Activated naive CD8-positive, alpha-beta T cell treated with anti-CD3 and anti-CD28 coated beads for 36 hours (primary cell): ENCODE results near the gene RNASEH1. TPM values are rescaled to one million over a fixed set of nuclear protein-coding genes. Genes with fewer than 3 reads are reported as not detected.
"Not testable (repeated sequence)": the region's sequence is repeated elsewhere in the genome, so short reads cannot be mapped to it uniquely, and the experiment has no call there.

Experiments
- DNase-seq: peaks from one replicate; pipeline ENCODE4 v3.0.0; 2021
- H3K27ac Mint-ChIP-seq: one replicate; pipeline ENCODE4 v1.8.0; 2022; ENCODE audit warnings: mild to moderate bottlenecking, moderate library complexity, mixed read lengths
- H3K27me3 Mint-ChIP-seq: one replicate; pipeline ENCODE4 v1.8.0; 2022; ENCODE audit warnings: mild to moderate bottlenecking, mixed read lengths
- H3K36me3 Mint-ChIP-seq: one replicate; pipeline ENCODE4 v1.8.0; 2021; ENCODE audit warnings: mild to moderate bottlenecking, mixed read lengths
- H3K4me1 Mint-ChIP-seq: one replicate; pipeline ENCODE4 v1.8.0; 2021; ENCODE audit warnings: mixed read lengths
- H3K4me3 Mint-ChIP-seq: one replicate; pipeline ENCODE4 v1.8.0; 2022; ENCODE audit warnings: mild to moderate bottlenecking, moderate library complexity, mixed read lengths
- H3K9me3 Mint-ChIP-seq: one replicate; pipeline ENCODE4 v1.8.0; 2022; ENCODE audit warnings: mixed read lengths
- total RNA-seq, 2 experiments: library from RNA; stranded (reverse); gene quantifications; one replicate each; pipeline ENCODE4 v1.2.3, GENCODE V29; 2021

RNASEH1 gene
- total RNA-seq, 2 experiments from 2014 or later, result 39.4 to 39.8 TPM

- Mint-ChIP-seq H3K4me3 (peak overlapping the region; percentile 32), H3K27ac (peak overlapping the region; percentile 67), H3K4me1 (peaks cover 52% of the 10 kb centered on the region), H3K36me3 (peaks cover 64% of the 10 kb centered on the region), H3K27me3 (no peaks in the 10 kb centered on the region), H3K9me3 (no peaks in the 10 kb centered on the region)
- DNase-seq, result no peak
These were observed 22.3 kb upstream of the RNASEH1 start for GRCh38 chr2:3580449-3580848.

GRCh38 chr2:3578987-3579386 is 20.9 kb upstream of the RNASEH1 start:
- Mint-ChIP-seq H3K27me3 (no peaks in the 10 kb centered on the region), H3K27ac (peak overlapping the region; percentile 13), H3K4me1 (peaks cover 50% of the 10 kb centered on the region), H3K36me3 (peaks cover 66% of the 10 kb centered on the region), H3K9me3 (no peaks in the 10 kb centered on the region), H3K4me3 (peak overlapping the region; percentile 97)
- DNase-seq, result no peak

GRCh38 chr2:3576263-3576630 is 18.1 kb upstream of the RNASEH1 start:
- not testable (repeated sequence) for DNase-seq, H3K9me3 Mint-ChIP-seq, H3K27me3 Mint-ChIP-seq
- Mint-ChIP-seq H3K27ac (peak overlapping the region; percentile 96), H3K4me3 (peak overlapping the region; percentile 97), H3K36me3 (peaks cover 57% of the 10 kb centered on the region), H3K4me1 (peaks cover 46% of the 10 kb centered on the region)

DNA sequence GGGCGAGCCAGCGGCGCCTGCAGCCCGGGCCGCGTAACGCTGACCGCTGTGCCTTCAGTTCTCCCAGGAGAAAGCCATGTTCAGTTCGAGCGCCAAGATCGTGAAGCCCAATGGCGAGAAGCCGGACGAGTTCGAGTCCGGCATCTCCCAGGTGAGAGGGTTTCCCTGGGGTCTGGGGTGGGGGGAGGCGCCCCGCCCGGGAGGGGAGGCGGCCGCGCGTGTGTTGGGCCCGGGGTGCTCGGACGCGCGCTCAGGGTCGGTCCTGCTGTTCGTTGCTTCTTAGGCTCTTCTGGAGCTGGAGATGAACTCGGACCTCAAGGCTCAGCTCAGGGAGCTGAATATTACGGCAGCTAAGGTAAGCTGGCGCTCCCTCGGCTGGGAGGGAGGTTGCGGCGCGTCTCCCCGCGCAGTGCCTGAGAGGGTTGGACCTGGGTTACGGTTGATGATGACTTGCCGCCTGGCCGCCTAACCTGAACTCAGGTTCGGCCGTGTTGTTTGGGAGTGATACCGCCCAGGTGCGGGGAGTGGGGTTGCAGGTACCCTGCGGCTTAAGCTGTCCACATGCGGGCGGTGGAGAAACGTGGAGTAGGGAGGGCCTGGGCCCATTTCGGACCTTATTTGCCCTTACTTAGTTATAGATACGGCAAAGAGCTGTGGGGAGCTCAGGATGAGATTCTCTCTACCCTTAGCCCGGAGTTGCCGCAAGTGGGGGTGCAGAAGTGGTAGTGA is 17.6 kb upstream of the RNASEH1 start:
- H3K27ac Mint-ChIP-seq, result peak overlapping the region; percentile 96
- peak; percentile 12 for DNase-seq
- no peaks in the 10 kb centered on the region for H3K27me3 Mint-ChIP-seq
- H3K4me1 Mint-ChIP-seq, result peaks cover 44% of the 10 kb centered on the region
- peak overlapping the region; percentile 97 for H3K4me3 Mint-ChIP-seq
- H3K36me3 Mint-ChIP-seq, result peaks cover 52% of the 10 kb centered on the region
- no peaks in the 10 kb centered on the region for H3K9me3 Mint-ChIP-seq

DNA sequence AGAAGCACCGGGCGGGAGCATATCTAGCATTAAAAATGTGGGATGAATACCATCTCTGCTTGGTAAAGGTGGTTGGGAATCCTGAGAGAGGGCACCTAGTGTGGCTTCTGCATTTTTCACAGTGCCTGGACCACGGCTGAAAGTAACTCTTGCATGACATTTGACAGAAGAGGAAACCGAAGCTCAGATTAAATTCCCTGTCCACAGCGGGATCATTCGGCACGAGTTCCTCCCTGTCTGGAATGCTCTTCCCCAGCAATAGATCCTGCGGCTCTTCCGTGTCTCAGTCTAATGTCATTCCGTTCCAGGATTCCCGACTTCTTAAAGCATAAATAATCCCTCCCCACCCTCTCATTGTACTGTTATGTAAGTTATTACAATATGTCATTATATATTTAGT is 16.0 kb upstream of the RNASEH1 start:
- no peaks in the 10 kb centered on the region for H3K9me3 Mint-ChIP-seq
- H3K4me1 Mint-ChIP-seq, result peaks cover 31% of the 10 kb centered on the region
- no peaks in the 10 kb centered on the region for H3K27me3 Mint-ChIP-seq
- H3K36me3 Mint-ChIP-seq, result peaks cover 38% of the 10 kb centered on the region
- H3K27ac Mint-ChIP-seq, result no peak overlapping the region
- no peak for DNase-seq
- peak overlapping the region; percentile 97 for H3K4me3 Mint-ChIP-seq

- Mint-ChIP-seq H3K36me3 (peaks cover 23% of the 10 kb centered on the region), H3K27ac (no peak overlapping the region), H3K9me3 (no peaks in the 10 kb centered on the region), H3K27me3 (no peaks in the 10 kb centered on the region), H3K4me3 (no peak overlapping the region), H3K4me1 (peaks cover 18% of the 10 kb centered on the region)
- no peak for DNase-seq
These were observed 14.5 kb upstream of the RNASEH1 start for GRCh38 chr2:3572620-3573019.

DNA sequence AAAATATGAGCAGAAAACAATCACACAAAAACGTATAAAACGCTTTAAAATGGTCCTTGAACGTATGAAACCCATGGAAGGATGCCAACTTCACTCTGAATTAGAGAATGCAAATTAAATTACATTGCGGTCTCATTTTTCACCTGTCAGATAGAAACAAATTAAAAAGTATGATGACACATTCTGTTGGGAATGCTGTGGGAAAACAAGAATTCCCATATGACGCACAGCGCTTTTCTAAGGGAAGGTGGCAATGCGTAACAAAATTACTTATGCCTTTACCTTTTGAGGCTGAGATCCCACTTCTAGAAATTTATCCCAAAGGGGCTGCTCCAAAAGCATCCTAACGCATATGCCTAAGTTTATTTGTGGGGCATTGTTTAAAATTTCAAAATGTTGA is 13.2 kb upstream of the RNASEH1 start:
- H3K36me3 Mint-ChIP-seq, result peaks cover 14% of the 10 kb centered on the region
- no peak for DNase-seq
- no peak overlapping the region for H3K4me3 Mint-ChIP-seq
- H3K9me3 Mint-ChIP-seq, result peaks cover 2% of the 10 kb centered on the region
- H3K4me1 Mint-ChIP-seq, result peaks cover 6% of the 10 kb centered on the region
- H3K27me3 Mint-ChIP-seq, result no peaks in the 10 kb centered on the region
- H3K27ac Mint-ChIP-seq, result no peak overlapping the region

DNA sequence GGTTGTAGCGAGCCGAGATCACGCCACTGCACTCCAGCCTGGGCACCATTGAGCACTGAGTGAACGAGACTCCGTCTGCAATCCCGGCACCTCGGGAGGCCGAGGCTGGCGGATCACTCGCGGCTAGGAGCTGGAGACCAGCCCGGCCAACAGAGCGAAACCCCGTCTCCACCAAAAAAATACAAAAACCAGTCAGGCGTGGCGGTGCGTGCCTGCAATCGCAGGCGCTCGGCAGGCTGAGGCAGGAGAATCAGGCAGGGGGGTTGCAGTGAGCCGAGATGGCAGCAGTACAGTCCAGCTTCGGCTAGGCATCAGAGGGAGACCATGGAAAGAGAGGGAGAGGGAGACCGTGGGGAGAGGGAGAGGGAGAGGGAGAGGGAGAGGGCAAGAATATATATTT is 11.5 kb upstream of the RNASEH1 start:
- not testable (repeated sequence) for H3K27ac Mint-ChIP-seq, H3K4me3 Mint-ChIP-seq, H3K36me3 Mint-ChIP-seq, H3K9me3 Mint-ChIP-seq, H3K27me3 Mint-ChIP-seq, DNase-seq, H3K4me1 Mint-ChIP-seq

DNA sequence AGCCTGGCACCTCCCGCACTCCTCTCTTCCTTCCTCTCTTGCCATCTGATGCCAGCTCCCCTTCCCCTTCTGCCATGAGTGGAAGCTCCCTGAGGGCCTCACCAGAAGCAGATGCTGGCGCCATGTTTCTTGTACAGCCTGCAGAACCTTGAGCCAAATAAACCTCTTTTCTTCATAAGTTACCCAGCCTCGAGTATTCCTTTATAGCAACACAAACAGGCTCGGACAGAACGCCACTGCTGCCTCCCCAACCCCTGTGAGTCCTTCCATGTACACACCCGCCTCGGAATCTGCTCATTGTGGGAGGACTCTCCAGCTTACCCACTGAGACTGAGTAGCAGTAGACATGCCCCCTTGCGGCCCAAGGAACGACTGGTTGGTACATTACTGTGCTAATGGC is 8.7 kb upstream of the RNASEH1 start:
- H3K4me3 Mint-ChIP-seq, result no peak overlapping the region
- no peak overlapping the region for H3K27ac Mint-ChIP-seq

GRCh38 chr2:3565117-3565516 is 7.0 kb upstream of the RNASEH1 start:
- Mint-ChIP-seq H3K4me1 (peaks cover 7% of the 10 kb centered on the region), H3K9me3 (peaks cover 2% of the 10 kb centered on the region), H3K36me3 (peaks cover 14% of the 10 kb centered on the region), H3K4me3 (no peak overlapping the region), H3K27me3 (no peaks in the 10 kb centered on the region), H3K27ac (no peak overlapping the region)
- no peak for DNase-seq

More for the DNA sequence above, 8.7 kb upstream of the RNASEH1 start:
- Mint-ChIP-seq H3K27me3 (no peaks in the 10 kb centered on the region), H3K9me3 (peaks cover 2% of the 10 kb centered on the region), H3K36me3 (peaks cover 10% of the 10 kb centered on the region), H3K4me1 (peaks cover 3% of the 10 kb centered on the region)
- no peak for DNase-seq

DNA sequence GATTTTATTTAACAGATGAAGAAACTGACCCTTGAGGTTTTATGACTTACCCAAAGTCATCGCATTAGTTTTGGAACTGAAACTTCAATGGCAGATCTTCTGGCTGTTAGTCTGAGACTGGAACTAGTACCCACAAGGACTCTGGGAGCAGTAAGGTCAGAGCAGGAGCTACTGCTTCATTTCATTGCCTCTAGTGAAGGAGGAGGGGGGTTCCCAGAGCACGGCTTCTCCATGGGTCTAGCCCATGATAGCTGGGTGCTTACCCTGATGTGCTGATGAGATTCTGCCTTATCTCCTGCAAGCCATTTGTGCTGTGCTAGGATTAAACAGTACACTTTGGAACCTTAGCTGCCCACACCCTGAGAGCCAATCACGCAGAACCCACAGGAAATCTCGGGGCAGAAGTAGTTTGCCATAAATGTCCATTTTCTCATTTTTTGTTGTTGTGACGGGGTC is 5.4 kb upstream of the RNASEH1 start:
- Mint-ChIP-seq H3K36me3 (peaks cover 21% of the 10 kb centered on the region), H3K27me3 (no peaks in the 10 kb centered on the region), H3K27ac (peak overlapping the region; percentile 25), H3K4me1 (peaks cover 15% of the 10 kb centered on the region), H3K4me3 (no peak overlapping the region), H3K9me3 (peaks cover 2% of the 10 kb centered on the region)
- DNase-seq, result no peak

DNA sequence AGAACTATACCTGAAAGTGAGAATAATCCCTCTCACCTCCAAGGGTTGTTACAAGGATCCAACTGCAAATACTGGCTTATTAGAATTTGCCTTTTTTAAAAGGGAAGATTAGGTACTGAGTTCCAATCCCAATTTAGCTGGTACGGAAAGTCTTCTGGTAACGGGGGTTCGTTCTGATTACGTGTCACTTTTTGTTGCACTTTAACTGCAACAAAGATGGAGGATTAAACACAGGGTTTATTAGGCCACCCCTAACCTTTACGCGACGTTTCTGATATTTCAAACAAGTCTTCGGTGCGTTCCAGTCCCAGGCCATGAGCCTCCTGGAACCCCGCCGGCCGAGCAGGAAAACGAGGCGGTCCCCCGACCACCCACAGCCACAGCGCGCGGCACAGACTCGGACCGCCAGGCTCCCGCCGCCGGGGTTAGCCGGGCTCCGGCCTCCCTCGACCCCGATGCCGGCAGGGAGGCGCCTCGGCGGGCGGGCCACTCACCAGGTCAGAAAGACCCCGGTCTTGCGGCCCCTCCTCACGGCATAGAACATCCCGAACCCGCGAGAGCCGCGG is 411 bp downstream of the RNASEH1 start:
- Mint-ChIP-seq H3K27ac (peak overlapping the region; percentile 96), H3K9me3 (no peaks in the 10 kb centered on the region), H3K4me3 (peak overlapping the region; percentile 92), H3K4me1 (peaks cover 30% of the 10 kb centered on the region), H3K27me3 (no peaks in the 10 kb centered on the region), H3K36me3 (peaks cover 28% of the 10 kb centered on the region)
- no peak for DNase-seq

DNA sequence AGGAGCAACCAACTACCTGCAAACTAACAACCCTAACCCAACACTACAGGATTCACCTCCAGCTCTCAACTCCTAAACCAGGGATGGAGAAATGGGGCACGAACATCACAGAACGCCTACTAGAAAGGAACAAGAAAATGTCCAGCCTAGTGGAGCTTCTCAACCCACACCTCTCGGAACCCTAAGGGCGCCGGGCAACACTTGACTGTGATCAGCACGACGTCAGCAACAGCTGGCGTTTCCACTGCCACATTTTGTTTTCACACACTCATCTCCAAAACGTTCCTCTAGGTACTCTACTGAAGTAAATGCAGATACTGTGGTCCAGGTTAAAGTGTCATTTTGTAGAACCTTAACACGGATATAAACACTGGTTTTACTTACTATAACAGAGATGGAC is 4.2 kb downstream of the RNASEH1 start:
- Mint-ChIP-seq H3K9me3 (no peaks in the 10 kb centered on the region), H3K4me3 (no peak overlapping the region), H3K27me3 (no peaks in the 10 kb centered on the region), H3K27ac (no peak overlapping the region), H3K36me3 (peaks cover 33% of the 10 kb centered on the region), H3K4me1 (peaks cover 18% of the 10 kb centered on the region)
- DNase-seq, result no peak

- Mint-ChIP-seq H3K4me1 (no peaks in the 10 kb centered on the region), H3K4me3 (no peak overlapping the region), H3K27me3 (no peaks in the 10 kb centered on the region), H3K36me3 (peaks cover 39% of the 10 kb centered on the region), H3K27ac (no peak overlapping the region), H3K9me3 (no peaks in the 10 kb centered on the region)
- DNase-seq, result no peak
These were observed 10.2 kb downstream of the RNASEH1 start for GRCh38 chr2:3547915-3548314.

DNA sequence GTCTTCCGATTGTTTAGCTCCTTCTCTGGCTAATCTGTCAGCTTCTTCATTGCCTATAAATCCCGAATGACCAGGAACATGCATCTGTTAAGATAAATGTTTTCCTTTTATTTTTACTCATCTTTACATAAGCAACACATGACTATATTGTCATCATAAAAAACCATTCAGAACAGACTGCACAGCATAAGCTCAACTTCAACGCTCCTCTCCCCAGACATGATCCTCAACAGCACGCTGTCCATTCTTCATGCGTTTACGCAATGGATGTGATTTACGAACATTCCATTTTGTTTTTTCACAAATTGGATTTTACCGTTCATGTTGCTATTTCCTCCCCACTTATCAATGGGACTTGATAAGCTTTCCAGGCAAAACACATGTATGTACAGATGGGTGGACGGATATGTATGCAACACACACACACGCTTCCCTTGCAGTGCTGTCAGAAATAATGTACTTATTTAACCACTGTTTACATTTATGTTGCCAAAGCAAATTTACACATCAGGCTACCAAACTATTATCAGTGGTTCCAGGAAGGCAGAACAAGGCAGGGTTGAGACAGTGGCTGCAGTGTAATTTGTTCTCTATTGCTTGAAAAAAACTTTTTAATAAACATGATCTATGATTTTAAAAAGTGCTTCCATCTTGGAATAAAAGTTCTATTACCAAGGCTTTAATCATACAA is 12.2 kb downstream of the RNASEH1 start:
- Mint-ChIP-seq H3K9me3 (no peaks in the 10 kb centered on the region), H3K36me3 (peaks cover 39% of the 10 kb centered on the region), H3K4me3 (no peak overlapping the region), H3K4me1 (no peaks in the 10 kb centered on the region), H3K27me3 (no peaks in the 10 kb centered on the region), H3K27ac (no peak overlapping the region)
- no peak for DNase-seq
